ENCODE results near the gene PKNOX2. TPM values are rescaled to one million over a fixed set of nuclear protein-coding genes. Genes with fewer than 3 reads are reported as not detected.
A peak's percentile ranks its signal among the peaks of the same experiment; 100 is the strongest.

PKNOX2 gene
- total RNA-seq, 2 donors from 2014 or later = 0.08 TPM; not detected in 1

DNA sequence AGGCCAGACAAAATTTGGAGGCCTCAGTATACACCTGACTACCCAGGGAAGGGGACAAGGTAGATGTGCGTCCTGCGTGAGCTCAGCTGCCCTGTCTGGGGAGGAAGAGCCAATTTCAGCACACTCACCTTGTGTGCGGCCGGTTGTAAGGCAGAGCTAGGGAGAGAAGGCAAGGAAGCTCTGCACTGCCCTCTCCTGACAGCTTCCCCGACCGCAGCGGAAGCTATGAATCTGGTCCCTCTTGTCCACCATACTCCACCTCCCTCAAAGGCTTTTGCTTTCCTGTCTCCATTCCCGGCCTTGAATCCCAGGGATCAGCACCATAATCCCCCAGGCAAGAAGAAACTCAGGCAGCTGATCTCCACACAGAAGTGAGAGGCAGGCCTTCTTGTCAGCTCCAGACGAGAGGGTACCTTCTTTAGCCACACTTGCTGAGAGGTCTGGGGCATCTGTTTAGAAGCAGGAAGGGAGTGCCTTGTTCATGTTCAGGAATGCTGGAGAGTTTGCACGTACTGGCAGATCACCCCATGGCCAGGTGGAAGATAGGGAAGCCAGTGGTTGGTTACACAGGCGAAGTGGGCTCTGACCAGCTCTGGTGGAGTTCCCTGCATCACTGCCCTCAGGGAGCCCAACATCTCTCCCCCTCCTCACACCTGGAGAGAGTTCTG lies 269.0 kb downstream of the PKNOX2 start:
- H3K27ac Mint-ChIP-seq = no peak overlapping the region
- H3K9me3 Mint-ChIP-seq = no peaks in the 10 kb centered on the region
- H3K36me3 Mint-ChIP-seq = no peaks in the 10 kb centered on the region
- DNase-seq (ENCODE audit: low spot score in 2 of 2) (no peak), ATAC-seq (peak; percentile 56 to 71)

DNA sequence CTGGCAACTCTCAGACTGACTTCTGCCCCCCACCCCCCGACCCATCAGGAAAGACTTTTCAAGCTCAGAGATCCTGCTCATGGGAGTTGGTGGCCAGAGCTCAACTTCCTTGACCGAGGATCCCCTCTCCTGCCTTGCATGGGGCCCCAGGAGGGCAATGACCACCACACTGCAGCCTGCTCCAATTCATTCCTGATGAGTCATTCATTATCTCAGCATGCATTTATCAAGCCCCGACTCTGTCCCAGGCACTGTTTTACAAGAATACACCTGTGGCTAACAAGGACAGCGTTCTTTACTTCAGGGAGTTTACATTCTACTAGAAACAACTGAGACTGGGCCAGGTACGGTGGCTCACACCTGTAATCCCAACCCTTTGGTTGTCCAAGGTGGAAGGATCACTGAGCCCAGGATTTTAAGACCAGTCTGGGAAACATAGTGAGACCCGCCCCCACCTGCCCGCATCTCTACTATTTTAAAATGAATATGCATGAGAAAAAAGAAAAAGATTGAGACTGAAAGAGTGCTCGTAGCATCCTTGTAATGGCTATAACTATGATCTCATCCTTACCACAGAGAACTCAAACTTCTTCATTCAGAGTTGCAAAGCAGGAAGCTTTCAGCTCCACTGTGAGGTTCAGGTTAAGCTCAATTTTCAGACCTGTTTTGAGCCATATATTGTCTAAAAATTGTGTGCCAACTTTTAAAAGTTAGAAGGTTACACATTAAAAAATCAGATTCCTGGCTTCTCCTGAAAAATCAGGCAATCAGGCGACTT lies 271.1 kb downstream of the PKNOX2 start:
- no peaks in the 10 kb centered on the region for H3K36me3 Mint-ChIP-seq
- H3K9me3 Mint-ChIP-seq = no peaks in the 10 kb centered on the region
- no peak overlapping the region for H3K27ac Mint-ChIP-seq
- DNase-seq (ENCODE audit: low spot score in 2 of 2) (no peak), ATAC-seq (no peak)

DNA sequence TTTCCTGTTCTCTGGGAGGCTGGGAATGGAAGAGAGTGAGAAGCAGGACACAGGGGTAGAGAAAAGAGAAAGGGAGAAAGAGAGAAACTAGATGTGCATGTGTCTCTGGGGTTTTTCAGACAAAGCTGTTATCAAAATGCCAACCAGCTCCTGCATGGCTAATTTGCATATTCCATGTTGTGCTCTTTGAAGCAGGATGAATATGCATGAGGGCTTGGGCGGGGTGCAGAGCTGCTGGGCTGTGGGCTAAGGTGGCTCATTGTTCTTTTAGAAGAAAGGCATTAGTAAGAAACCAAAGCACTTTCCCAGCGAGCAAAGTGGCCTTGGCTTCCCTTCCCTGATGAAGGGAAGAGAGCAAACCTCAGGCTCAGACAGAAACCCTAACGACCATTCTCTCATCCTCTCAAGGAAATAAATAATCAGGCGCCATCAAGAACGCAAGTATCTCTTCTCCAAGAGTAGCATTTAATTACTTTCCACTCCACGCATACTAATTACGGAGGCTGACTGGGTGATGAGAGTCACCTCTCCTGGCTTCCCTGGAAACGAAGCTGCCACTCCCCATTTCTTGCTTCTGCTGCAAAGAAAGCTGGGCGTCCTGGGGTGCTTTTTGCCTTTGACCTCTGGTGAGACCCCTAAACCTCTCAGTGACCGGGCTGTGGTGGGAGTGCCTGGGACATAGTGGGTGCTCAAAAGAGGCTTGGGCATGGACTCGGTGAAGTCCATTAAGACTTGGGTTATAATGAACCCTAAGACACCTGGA lies 277.3 kb downstream of the PKNOX2 start:
- ATAC-seq = no peak
- no peaks in the 10 kb centered on the region for H3K9me3 Mint-ChIP-seq
- DNase-seq (ENCODE audit: low spot score in 2 of 2) = no peak
- H3K36me3 Mint-ChIP-seq = no peaks in the 10 kb centered on the region
- peak overlapping the region in 1 of 2 donors; percentile 11 for H3K27ac Mint-ChIP-seq

DNA sequence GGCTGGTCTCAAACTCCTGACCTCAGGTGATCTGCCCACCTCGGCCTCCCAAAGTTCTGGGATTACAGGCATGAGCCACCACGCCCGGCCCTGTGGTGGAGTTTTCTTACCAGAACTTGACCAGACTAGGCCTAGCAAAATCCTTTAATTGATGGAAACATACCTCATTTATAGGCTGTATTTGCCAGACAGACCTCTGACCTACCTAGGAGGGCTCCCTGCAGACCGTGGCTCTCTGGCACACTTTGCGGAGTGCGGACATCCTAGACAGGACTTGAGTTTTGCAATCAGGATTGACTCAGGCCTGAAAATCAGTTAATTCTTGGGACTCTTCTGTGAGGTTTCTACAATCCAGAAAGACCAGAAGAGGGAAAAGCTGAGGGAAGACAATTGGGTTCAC lies 278.4 kb downstream of the PKNOX2 start:
- Mint-ChIP-seq H3K9me3 (no peaks in the 10 kb centered on the region), H3K36me3 (no peaks in the 10 kb centered on the region), H3K27ac (no peak overlapping the region)
- DNase-seq (ENCODE audit: low spot score in 2 of 2) = no peak
- no peak for ATAC-seq

DNA sequence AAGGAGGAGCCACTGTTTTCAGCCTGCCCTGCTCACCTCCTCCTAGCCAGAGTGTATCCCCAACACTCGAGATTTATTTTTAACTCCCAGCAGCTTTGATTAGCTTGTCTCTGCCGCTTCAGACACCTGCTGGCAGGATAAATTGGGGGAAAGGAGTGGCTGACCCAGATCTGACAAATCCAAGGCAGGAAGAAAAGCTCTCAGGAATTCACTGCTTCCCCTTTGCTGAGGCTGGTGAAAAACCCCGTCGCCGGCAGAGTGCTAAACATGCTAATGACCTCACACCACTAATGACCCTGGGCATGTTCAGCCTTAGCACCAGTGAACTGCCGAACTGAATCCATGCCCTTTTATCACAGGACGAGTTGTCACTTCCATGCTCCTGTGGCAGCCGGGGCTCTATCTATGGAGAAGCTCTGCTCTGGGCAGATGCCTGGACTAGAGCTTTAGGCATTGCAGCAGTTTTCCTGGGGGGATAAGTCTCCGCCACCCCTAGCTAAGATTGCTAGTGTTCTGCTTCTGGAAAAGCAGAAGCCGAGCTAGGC lies 279.3 kb downstream of the PKNOX2 start:
- DNase-seq (ENCODE audit: low spot score in 2 of 2) (no peak), ATAC-seq (no peak)
- no peaks in the 10 kb centered on the region for H3K9me3 Mint-ChIP-seq
- no peaks in the 10 kb centered on the region for H3K36me3 Mint-ChIP-seq
- H3K27ac Mint-ChIP-seq = no peak overlapping the region

DNA sequence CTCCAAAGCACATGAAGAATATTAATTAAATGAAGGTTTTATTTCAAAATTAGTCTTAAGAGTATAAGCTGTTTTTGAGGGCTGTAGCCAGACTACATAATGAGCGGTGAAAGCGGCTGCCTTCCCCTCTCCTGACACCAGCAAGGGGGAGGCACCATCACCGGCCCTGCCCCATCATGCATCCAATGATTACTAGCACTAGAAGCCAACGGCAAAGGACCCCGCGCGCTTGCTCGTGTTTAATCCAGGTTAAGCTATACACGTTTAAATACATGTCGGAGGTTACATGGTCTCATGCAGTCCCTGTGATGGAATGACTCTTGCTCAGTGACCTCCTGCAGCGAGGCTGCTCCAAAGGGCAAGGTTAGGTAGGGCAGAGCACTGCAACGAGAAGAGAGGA lies 281.2 kb downstream of the PKNOX2 start:
- Mint-ChIP-seq H3K36me3 (no peaks in the 10 kb centered on the region), H3K9me3 (no peaks in the 10 kb centered on the region), H3K27ac (no peak overlapping the region)
- no peak for DNase-seq (ENCODE audit: low spot score in 2 of 2)
- ATAC-seq = no peak

DNA sequence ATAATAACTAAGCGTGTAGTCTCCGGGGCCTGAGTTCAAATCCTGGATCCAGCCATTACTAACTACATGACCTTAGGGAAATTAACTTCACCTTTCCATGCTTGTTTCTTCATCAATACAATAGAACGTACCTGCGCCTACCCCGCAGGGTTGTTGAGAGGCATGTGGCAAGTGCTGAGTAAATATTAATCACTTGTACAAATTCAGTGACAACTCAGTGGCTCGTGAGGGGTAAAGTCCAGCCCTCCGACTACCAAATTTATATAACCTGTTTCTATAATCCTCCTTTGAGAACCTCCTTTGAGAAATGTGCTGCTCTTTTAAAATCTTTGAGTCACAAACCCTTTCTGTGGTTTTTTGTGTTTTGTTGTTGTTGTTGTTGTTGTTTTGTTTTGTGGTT lies 281.7 kb downstream of the PKNOX2 start:
- DNase-seq (ENCODE audit: low spot score in 2 of 2) = no peak
- H3K9me3 Mint-ChIP-seq = no peaks in the 10 kb centered on the region
- H3K27ac Mint-ChIP-seq = no peak overlapping the region
- no peak for ATAC-seq
- H3K36me3 Mint-ChIP-seq = no peaks in the 10 kb centered on the region

DNA sequence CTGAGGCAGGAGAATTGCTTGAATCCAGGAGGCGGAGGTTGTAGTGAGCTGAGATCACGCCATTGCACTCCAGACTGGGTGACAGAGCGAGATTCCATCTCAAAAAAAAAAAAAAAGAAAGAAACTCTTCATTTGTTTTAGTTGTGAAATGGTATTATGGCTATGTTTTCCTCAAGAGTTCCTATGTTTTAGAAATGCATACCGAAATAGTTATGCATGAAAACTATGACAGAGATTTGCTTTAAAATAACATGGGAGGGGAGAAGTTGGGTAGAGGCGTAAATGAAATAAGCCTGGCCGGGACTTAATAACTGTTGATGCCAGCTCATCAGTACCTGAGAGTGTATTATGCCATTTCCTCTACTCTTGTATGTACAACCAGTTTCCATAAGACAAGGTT lies 283.2 kb downstream of the PKNOX2 start:
- ATAC-seq (no peak), DNase-seq (ENCODE audit: low spot score in 2 of 2) (no peak)
- Mint-ChIP-seq H3K27ac (no peak overlapping the region), H3K9me3 (no peaks in the 10 kb centered on the region), H3K36me3 (no peaks in the 10 kb centered on the region)

DNA sequence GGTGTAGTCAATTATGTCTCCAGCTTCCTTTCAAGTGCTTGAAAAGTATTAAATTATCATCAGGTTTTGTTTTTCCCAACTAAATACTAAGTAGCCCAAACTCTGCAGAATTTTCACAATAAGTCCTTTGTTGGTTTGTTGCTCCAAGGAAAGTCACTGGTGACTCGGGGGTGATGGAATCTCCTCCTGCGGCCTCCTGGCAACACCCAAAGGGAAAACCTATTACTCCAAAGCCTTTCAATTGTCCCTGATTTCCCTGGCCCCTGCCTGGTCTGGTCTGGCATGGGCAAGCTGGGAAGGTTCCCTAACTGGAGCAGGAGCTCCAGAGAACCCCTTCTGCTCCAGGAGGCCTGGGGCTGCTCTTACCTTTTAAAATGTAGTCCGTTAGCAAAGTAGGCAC lies 283.6 kb downstream of the PKNOX2 start:
- no peak overlapping the region for H3K27ac Mint-ChIP-seq
- ATAC-seq (no peak), DNase-seq (ENCODE audit: low spot score in 2 of 2) (no peak)
- no peaks in the 10 kb centered on the region for H3K36me3 Mint-ChIP-seq
- no peaks in the 10 kb centered on the region for H3K9me3 Mint-ChIP-seq

DNA sequence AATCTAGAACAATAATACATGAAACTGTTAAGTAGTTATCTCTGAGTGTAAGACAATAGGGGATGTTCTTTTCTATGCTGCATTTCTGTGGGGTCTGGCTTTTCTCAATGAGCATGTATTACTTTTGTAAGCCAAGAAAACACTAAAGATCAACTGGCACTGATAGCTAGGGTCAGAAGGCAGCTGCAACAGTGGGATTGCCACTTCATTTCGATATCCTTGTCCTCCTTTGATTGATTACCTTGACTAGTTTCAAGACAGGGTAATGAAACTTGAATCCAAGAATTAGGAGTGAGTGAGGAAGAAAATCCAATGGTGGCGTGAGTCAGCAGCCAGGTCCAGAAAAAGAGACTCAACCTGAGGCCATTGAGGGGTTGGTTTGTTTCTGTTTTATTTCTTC lies 285.0 kb downstream of the PKNOX2 start:
- H3K36me3 Mint-ChIP-seq = no peaks in the 10 kb centered on the region
- no peak overlapping the region for H3K27ac Mint-ChIP-seq
- DNase-seq (ENCODE audit: low spot score in 2 of 2) = no peak
- no peaks in the 10 kb centered on the region for H3K9me3 Mint-ChIP-seq
- no peak for ATAC-seq

DNA sequence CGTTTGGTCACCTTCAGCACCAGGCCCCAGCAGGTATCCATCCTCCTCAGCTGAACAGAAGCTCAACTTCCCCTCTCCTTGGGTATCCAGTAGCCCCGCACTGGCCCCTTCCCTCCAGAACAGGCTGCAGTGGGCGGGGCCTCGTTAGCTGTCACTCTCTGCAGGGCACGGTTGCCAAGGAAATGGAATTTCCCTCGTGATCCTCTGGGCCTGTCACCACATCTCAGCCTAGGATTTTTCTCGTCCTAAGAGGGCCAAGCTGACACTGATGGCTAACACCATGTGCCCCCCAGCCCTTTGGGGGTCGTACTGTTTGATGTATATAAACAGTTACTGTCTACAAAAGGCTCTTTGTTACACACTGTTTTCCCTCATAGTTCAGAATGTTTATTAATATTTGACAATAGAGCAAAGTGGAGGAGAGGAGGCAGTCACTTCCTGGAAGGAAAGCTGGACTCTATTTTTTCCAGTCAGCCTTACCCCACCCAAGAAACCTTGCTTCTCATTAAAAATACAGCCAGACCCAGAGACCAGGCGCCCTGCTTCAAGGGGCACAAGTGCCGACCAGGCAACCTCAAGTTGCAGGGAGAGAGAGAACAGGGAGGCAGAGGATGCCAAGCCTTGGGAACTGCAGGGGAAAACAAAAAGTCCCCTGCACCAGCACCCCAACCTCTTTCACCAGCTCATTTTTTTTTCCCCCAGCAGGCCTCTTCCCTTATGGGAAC lies 287.0 kb downstream of the PKNOX2 start:
- H3K36me3 Mint-ChIP-seq = no peaks in the 10 kb centered on the region
- no peaks in the 10 kb centered on the region for H3K9me3 Mint-ChIP-seq
- H3K27ac Mint-ChIP-seq = peak overlapping the region in 1 of 2 donors; percentile 5
- DNase-seq (ENCODE audit: low spot score in 2 of 2) = no peak
- ATAC-seq = peak; percentile 41 to 66

DNA sequence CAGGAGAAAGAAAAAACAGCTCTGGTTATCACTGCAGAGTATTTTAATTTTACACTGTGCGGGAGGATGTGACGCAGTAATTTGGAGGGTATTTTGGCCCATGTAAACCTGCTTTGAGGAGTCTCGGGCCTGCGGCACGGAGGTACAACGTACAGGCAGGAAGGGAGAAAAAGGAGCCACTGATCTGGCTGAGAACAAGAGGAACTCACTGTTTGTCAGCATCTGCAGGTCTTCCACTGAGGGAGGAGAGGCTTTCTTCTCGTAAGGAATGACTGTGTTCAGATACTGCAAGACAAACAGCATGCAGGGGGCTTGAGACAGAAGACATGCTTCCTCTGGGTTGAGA lies 287.5 kb downstream of the PKNOX2 start:
- H3K36me3 Mint-ChIP-seq = no peaks in the 10 kb centered on the region
- no peak for ATAC-seq
- no peaks in the 10 kb centered on the region for H3K9me3 Mint-ChIP-seq
- DNase-seq (ENCODE audit: low spot score in 2 of 2) = no peak
- H3K27ac Mint-ChIP-seq = no peak overlapping the region

DNA sequence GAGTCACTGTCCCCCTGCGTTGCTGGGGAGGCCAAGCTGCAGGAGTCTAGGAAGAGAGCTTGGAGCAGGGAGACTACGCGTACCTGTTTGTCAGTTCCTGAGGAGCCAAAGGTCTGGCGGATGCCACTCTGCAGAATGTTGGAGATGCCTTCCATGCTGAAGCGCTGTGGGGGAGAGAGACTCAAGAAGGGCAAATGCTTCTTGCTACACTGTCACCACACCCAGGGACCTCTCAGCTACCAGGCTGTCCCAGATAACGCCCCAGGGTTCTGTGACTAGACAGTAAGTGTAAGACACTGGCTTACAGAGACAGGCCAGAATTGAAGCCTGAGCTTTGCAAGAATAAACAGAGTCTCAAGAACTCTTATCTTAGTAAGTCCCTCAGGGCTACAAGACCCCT lies 289.5 kb downstream of the PKNOX2 start:
- no peaks in the 10 kb centered on the region for H3K9me3 Mint-ChIP-seq
- H3K36me3 Mint-ChIP-seq = no peaks in the 10 kb centered on the region
- peak overlapping the region in 1 of 2 donors; percentile 2 for H3K27ac Mint-ChIP-seq
- no peak for DNase-seq (ENCODE audit: low spot score in 2 of 2)
- ATAC-seq = no peak

DNA sequence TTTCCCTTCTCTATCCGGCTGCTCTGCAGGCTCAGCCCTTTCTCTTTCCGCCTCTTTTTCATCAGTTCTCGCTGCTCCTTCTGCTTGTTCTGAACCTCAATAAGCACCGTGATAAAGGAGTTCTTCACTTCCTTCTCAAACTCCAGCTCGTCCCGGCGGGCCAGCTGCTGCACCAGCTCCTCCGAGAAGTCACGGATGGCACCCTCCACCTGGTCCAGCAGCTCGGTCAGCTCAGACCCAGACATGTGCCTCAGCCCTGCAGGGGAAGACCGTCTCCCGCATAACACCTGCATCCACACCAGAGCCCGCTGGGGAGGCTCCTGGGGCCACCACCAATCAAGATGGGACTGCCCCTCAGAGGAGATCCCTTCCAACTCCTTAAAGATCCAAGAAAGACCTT lies 291.3 kb downstream of the PKNOX2 start:
- Mint-ChIP-seq H3K27ac (peak overlapping the region in 1 of 2 donors; percentile 3), H3K9me3 (no peaks in the 10 kb centered on the region), H3K36me3 (no peaks in the 10 kb centered on the region)
- DNase-seq (ENCODE audit: low spot score in 2 of 2) (no peak), ATAC-seq (no peak)

DNA sequence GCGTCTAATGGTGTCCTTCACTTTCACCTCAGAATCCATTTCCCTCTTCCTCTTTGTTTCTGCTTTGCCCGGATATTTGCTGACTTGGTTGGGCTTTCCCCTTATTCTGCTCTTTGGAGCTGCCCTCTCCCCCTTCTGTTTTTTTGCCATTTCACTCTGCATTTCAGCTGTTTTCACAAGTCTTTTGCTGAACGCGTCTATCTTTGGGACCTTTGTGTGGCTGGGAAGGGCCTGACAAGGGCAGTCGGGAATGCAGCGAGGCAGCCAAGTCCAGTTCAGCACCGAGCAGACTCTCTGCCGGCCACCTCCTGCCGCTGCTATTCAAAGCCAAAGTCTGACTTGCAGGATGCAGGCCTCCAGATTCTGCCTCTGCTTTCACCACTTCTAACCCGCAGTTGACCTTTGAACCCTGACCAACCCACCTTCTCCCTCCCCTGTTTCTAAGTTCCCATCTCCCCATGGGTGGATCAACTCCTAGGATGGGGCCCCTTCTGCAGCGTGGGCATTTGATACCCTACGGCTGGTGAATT lies 293.3 kb downstream of the PKNOX2 start:
- H3K36me3 Mint-ChIP-seq = no peaks in the 10 kb centered on the region
- DNase-seq (ENCODE audit: low spot score in 2 of 2) (no peak), ATAC-seq (no peak)
- H3K27ac Mint-ChIP-seq = no peak overlapping the region
- H3K9me3 Mint-ChIP-seq = no peaks in the 10 kb centered on the region

DNA sequence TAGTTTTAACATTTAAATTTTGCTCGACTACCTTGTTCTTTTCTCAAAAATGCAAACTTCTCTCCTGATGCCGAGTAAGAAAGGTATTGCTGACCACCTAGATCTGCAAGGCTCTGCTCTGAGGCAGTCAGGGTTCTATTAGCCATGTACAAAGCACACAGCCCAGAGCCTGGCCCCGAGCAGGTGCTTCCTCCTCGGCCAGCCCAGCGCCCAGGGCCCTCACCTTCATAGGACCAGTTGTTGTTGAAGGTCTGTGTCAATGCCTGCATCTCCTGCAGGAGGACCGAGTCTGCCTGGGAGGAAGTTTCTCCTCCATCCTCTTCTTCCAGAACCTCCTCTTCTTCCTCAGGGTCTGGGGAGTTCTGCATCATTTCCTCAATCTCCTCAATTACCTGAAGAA lies 295.7 kb downstream of the PKNOX2 start:
- no peaks in the 10 kb centered on the region for H3K9me3 Mint-ChIP-seq
- H3K27ac Mint-ChIP-seq = no peak overlapping the region
- ATAC-seq (no peak), DNase-seq (ENCODE audit: low spot score in 2 of 2) (no peak)
- H3K36me3 Mint-ChIP-seq = no peaks in the 10 kb centered on the region
